A673 (cell line): ENCODE measurements around the gene EPB41L4A. TPM values are rescaled to one million over a fixed set of nuclear protein-coding genes. Genes with fewer than 3 reads are reported as not detected.
A peak's percentile ranks its signal among the peaks of the same experiment; 100 is the strongest.

ENCODE experiments used
- BruUV-seq: library from RNA; stranded (reverse); fragments of 400-500 nt; replicated peaks from 2 replicates; lab custom pipeline; 2021; lab: Mats Ljungman, UMichigan
- CTCF ChIA-PET: fragments of 300-600 bp; sonication (Branson Sonifier 250); formaldehyde crosslinking; loops from one replicate; lab custom pipeline; 2022; ENCODE audit warnings: antibody characterized with exemption; lab: Charles Lee
- POLR2A ChIA-PET: fragments of 300-600 bp; sonication (Branson Sonifier 250); formaldehyde crosslinking; loops from one replicate; lab custom pipeline; 2022; ENCODE audit warnings: antibody characterized with exemption; ENCODE audit not compliant: low non-redundant PET; lab: Charles Lee
- DNase-seq: peaks from one replicate; pipeline ENCODE4 v3.0.0-alpha.2; 2015; ENCODE audit warnings: low spot score
- H3K27ac ChIP-seq: fragments of 200-600 bp; sonication (generic); 2 replicates; pipeline ENCODE4 v1.5.1; 2016; ENCODE audit warnings: mixed run types, low read depth, mild to moderate bottlenecking, mixed read lengths, antibody characterized with exemption, low read length; ENCODE audit not compliant: poor library complexity, severe bottlenecking
- H3K27me3 ChIP-seq: fragments of 200-600 bp; sonication (generic); replicated peaks from 2 replicates; pipeline ENCODE4 v1.6.1; 2017; ENCODE audit warnings: mixed run types, low read depth, mild to moderate bottlenecking, mixed read lengths, antibody characterized with exemption, low read length; ENCODE audit not compliant: insufficient read depth, poor library complexity
- H3K36me3 ChIP-seq: fragments of 200-600 bp; sonication (generic); 2 replicates; pipeline ENCODE4 v1.6.1; 2016; ENCODE audit warnings: mixed run types, mild to moderate bottlenecking, mixed read lengths, antibody characterized with exemption, low read length; ENCODE audit not compliant: insufficient read depth, poor library complexity, severe bottlenecking
- H3K4me1 ChIP-seq: fragments of 200-600 bp; sonication (generic); 2 replicates; pipeline ENCODE4 v1.6.1; 2017; ENCODE audit warnings: mixed run types, mild to moderate bottlenecking, mixed read lengths, antibody characterized with exemption, low read length; ENCODE audit not compliant: insufficient read depth, poor library complexity, severe bottlenecking
- H3K4me3 ChIP-seq: fragments of 200-600 bp; sonication (generic); 2 replicates; pipeline ENCODE4 v1.5.1; 2016; ENCODE audit warnings: low read depth, mixed run types, mild to moderate bottlenecking, mixed read lengths, low read length; ENCODE audit not compliant: poor library complexity, severe bottlenecking
- H3K9me3 ChIP-seq: fragments of 200-600 bp; sonication (generic); 2 replicates; pipeline ENCODE4 v1.6.1; 2016; ENCODE audit warnings: mixed run types, low read depth, mild to moderate bottlenecking, mixed read lengths, antibody characterized with exemption, low read length; ENCODE audit not compliant: poor library complexity, severe bottlenecking
- CTCF ChIP-seq: fragments of 300-800, 200-600 bp; sonication (generic); conservative IDR thresholded peaks from 2 replicates; pipeline ENCODE4 v1.5.1; 2017; ENCODE audit warnings: low read depth, mild to moderate bottlenecking, antibody characterized with exemption, low read length, moderate library complexity, mixed read lengths
- EZH2 ChIP-seq: fragments of 200-600 bp; sonication (generic); IDR thresholded peaks from 2 replicates; pipeline ENCODE4 v1.6.1; 2017; ENCODE audit warnings: borderline replicate concordance, low read depth, mild to moderate bottlenecking, mixed read lengths, antibody characterized with exemption, low read length; ENCODE audit not compliant: poor library complexity, severe bottlenecking
- intact Hi-C: fragments of 100-400 bp; cut with micrococcal nuclease; formaldehyde crosslinking; loops from one replicate; pipeline ENCODE4 v1.10.0; 2022; ENCODE audit not compliant: unreplicated experiment
- total RNA-seq: library from RNA; stranded (reverse); gene quantifications from 2 replicates; pipeline ENCODE4 v1.2.3, GENCODE V29; 2021

EPB41L4A gene
- total RNA-seq, 1 experiment from 2014 or later, result not detected

DNA sequence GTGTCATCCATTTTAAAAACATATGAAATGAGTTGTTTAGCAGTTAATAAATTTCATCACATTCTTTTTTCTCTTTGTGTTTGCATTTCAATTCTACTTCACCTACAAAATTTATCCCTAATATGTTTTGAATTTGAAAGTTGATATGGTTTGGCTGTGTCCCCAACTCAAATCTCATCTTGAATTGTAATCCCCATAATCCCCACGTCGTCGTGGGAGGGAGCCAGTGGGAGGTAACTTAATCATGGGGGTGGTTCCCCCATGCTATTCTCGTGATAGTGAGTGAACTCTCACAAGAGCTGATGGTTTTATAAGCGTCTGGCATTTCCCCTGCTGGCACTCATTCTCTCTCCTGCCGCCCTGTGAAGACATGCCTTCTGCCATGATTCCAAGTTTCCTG, 200.1 kb downstream of the EPB41L4A start:
- H3K9me3 ChIP-seq, result no peaks in the 10 kb centered on the region
- no peak overlapping the region for H3K4me3 ChIP-seq
- no TSS peak for BruUV-seq
- POLR2A ChIA-PET, result interaction anchor here (0.7 kb wide), 2 partner anchors 82 to 156 kb away, joined by 4 to 5 read pairs; no protein-coding TSS in a partner anchor
- peak; percentile 37 for DNase-seq
- CTCF ChIA-PET, result no interaction called here
- TF ChIP-seq EZH2, result no peak
- TF ChIP-seq CTCF, result no peak
- intact Hi-C loops, result no loop called here
- no peaks in the 10 kb centered on the region for H3K4me1 ChIP-seq
- H3K27me3 ChIP-seq, result no peaks in the 10 kb centered on the region
- no peak overlapping the region for H3K27ac ChIP-seq
- no peaks in the 10 kb centered on the region for H3K36me3 ChIP-seq

DNA sequence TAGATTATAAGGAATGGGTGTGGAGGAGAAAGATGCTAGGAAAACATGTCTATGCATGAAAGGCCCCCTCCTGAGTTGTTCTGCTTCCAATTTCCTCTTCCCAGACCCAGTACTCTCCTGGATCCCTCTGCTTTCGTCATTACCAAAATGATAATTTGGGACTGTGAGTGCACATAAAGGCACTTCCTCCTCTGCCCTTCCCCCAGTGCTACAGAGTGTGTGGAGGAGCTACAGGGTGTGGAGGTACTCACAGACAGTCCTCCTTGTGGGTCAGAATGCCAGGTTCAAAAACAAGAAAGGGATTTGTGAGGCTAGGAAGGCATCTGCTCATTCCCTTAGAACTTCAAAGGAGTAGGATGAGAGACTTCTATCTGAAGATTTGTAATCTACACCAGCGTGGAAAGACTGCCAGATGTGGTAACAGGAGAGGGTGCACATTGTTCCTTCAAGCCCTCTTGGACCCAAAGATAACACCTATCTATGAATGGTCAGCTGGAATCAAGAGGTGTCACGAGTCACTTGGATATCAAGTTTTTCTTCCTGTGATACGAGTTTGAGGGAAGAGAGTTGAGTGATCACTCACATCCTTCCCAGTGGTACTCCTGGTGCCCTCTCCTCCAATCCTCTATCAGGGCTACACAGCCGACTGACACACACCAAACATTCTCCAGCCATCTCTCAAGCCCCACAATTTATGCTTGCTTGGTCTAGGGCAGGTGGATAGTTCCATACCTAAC, 201.1 kb downstream of the EPB41L4A start:
- no TSS peak for BruUV-seq
- intact Hi-C loops, result no loop called here
- H3K4me1 ChIP-seq, result no peaks in the 10 kb centered on the region
- no peak overlapping the region for H3K4me3 ChIP-seq
- no peaks in the 10 kb centered on the region for H3K9me3 ChIP-seq
- POLR2A ChIA-PET, result interaction anchor here (0.7 kb wide), 1 partner anchor 81 kb away, joined by 4 read pairs; no protein-coding TSS in a partner anchor
- no peaks in the 10 kb centered on the region for H3K27me3 ChIP-seq
- no peaks in the 10 kb centered on the region for H3K36me3 ChIP-seq
- CTCF ChIA-PET, result no interaction called here
- TF ChIP-seq EZH2 (no peak), CTCF (no peak)
- peak; percentile 19 for DNase-seq
- H3K27ac ChIP-seq, result no peak overlapping the region

- no peak for DNase-seq
- no peaks in the 10 kb centered on the region for H3K27me3 ChIP-seq
- TF ChIP-seq EZH2 (no peak), CTCF (no peak)
- H3K27ac ChIP-seq, result no peak overlapping the region
- ChIA-PET POLR2A (no interaction called here), CTCF (no interaction called here)
- intact Hi-C loops, result no loop called here
- no peaks in the 10 kb centered on the region for H3K9me3 ChIP-seq
- H3K4me1 ChIP-seq, result no peaks in the 10 kb centered on the region
- no peak overlapping the region for H3K4me3 ChIP-seq
- H3K36me3 ChIP-seq, result no peaks in the 10 kb centered on the region
- BruUV-seq, result no TSS peak
Measured at GRCh38 chr5:112216140-112216539, 202.9 kb downstream of the EPB41L4A start.
